ENCODE data around the gene RND1. TPM values are rescaled to one million over a fixed set of nuclear protein-coding genes. Genes with fewer than 3 reads are reported as not detected.

The RND1 gene
- total and polyA plus RNA-seq, 2 of the 13 experiments (the other 11 are each of a cell fraction or from before 2014, with no cell fraction given), result 1.8 to 1.9 TPM

DNA sequence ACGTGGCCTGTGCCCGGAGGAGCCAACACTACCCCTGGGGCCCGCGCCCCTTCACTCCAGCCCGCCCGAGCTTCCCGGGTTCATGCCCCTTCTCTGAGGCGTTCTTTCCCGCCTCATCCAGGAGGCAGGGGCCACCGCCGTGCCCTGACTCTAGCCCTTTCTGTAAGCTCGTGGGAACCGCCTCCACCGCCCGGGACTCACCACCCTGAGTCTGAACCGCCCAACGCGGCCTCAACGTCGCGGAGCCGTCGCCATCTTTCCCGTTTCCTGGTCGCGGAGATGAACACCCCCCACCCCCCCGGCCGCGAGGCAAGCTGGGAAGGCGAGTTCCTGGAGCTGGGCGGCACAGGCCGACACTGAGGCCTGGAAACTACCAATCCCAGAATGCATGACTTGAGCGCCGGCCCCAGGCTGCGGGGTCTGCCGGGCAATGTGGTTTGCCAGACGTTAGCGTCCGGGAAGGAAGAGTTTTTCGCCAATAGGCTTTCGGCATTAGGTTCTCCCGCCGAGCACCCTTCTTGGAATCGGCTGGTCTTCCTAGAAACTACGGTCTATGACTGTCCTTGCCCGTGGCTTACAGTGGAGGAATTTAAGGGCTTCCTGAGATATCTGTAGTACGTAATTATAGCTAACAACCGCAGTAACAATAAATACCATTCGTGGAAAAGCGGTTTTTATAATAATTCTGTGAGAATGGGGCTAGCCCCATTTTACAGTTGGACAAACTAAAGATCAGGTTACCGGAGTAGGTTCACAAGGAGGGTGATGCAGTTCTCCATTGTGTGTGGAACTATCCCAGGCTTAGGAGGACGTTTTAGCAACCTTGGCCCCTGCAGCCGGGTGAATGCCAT lies 13.6 kb downstream of the RND1 start, which contains the start of gene DDX23:
Gene DDX23 (minus strand): TSS at position 281 of the 851 bp plus-strand sequence. CDS start 6,381 bp downstream, outside the sequence.
- TSS peak; percentile 60 for BruUV-seq (replicated peaks)
- no peak for TF ChIP-seq ZNF616 (CRISPR knock-in tag; IDR thresholded peaks at IDR 0.05; ENCODE audit: low read depth)
- TF ChIP-seq NPAS2 (CRISPR knock-in tag; IDR thresholded peaks at IDR 0.05; ENCODE audit: borderline replicate concordance), result no peak
- no peak; the same call in 1 of the 2 replicates for TF ChIP-seq ZNF510 (CRISPR knock-in tag; IDR thresholded peaks at IDR 0.05; ENCODE audit: low read depth)
- TF ChIP-seq ZNF335 (CRISPR knock-in tag; IDR thresholded peaks at IDR 0.05), result peak; percentile 47; the same call in 1 of the 2 replicates
- peak; percentile 53; the same call in 1 of the 2 replicates for TF ChIP-seq ARHGAP35 (CRISPR knock-in tag; IDR thresholded peaks at IDR 0.05; ENCODE audit: borderline replicate concordance)
- TF ChIP-seq ZBTB34 (CRISPR knock-in tag; IDR thresholded peaks at IDR 0.05), result peak; percentile 66; the same call in 1 of the 2 replicates
- TF ChIP-seq LCORL (IDR thresholded peaks at IDR 0.05), result no peak
- no peak for TF ChIP-seq LCORL (CRISPR knock-in tag; IDR thresholded peaks at IDR 0.05)
- no peak for TF ChIP-seq FOXA1 (IDR thresholded peaks at IDR 0.05)
- no peak for TF ChIP-seq FOXA1 (CRISPR knock-in tag; IDR thresholded peaks at IDR 0.05)
- TF ChIP-seq ZNF670 (CRISPR knock-in tag; IDR thresholded peaks at IDR 0.05; ENCODE audit: borderline replicate concordance), result peak; percentile 98
- TF ChIP-seq MIXL1 (CRISPR knock-in tag; IDR thresholded peaks at IDR 0.05), result peak; percentile 50; the same call in 1 of the 2 replicates
- TF ChIP-seq ZKSCAN1 (IDR thresholded peaks at IDR 0.05; ENCODE audit: low read length), result no peak
- TF ChIP-seq MLXIP (CRISPR knock-in tag; IDR thresholded peaks at IDR 0.05; ENCODE audit: borderline replicate concordance), result no peak
- TF ChIP-seq NR1H2 (CRISPR knock-in tag; IDR thresholded peaks at IDR 0.05; ENCODE audit: borderline replicate concordance, low read depth), result no peak
- no peak for TF ChIP-seq EZH2 (conservative IDR thresholded peaks at IDR 0.05; ENCODE audit: low read depth, low read length)
- TF ChIP-seq ADNP (CRISPR knock-in tag; IDR thresholded peaks at IDR 0.05), result no peak
- TF ChIP-seq ZNF414 (CRISPR knock-in tag; IDR thresholded peaks at IDR 0.05), result 0 out of 2 replicates have a peak, but pooled peaks have one; percentile 34
- TF ChIP-seq ZNF501 (CRISPR knock-in tag; IDR thresholded peaks at IDR 0.05), result peak; percentile 75; the same call in 1 of the 2 replicates
- no peak for TF ChIP-seq HHEX (CRISPR knock-in tag; IDR thresholded peaks at IDR 0.05)

More for the DNA sequence above, 13.6 kb downstream of the RND1 start, which contains the start of gene DDX23:
- peak within 1 kb of the TSS; percentile 97 for H2AFZ ChIP-seq (ENCODE audit: low read length)
- peak within 1 kb of the TSS; percentile 75 for H3K27ac ChIP-seq (ENCODE audit: extremely low read length, insufficient read depth, low read length)
- FAIRE-seq (peak; percentile 81), DNase-seq (ENCODE audit: low spot score) (peak; percentile 92), ATAC-seq (peak; percentile 99)
- CTCF ChIA-PET (ENCODE audit: low intra/inter-chr PET ratio, low total read pairs), result interaction anchor here (0.6 to 3.9 kb wide), 5 partner anchors 35 to 85 kb away, joined by 3 to 64 read pairs (median 16); no protein-coding TSS in a partner anchor
- H3K36me3 ChIP-seq (replicated peaks in 1 of 2; ENCODE audit: control insufficient read depth in 1 of 2, insufficient read depth in 2 of 2, low read length in 2 of 2), result no peaks in the 10 kb centered on the region; a peak in 1 of 5 replicates
- peak within 1 kb of the TSS; percentile 96 to 98 (median 98) for H3K4me3 ChIP-seq (replicated peaks in 1 of 3; ENCODE audit: insufficient read depth in 1 of 3, low read depth in 2 of 3, low read length in 3 of 3)
- H3K79me2 ChIP-seq (ENCODE audit: insufficient read depth, low read length), result peaks cover 29% of the 10 kb centered on the region
- no peaks in the 10 kb centered on the region; a peak in 2 of 5 replicates for H3K27me3 ChIP-seq (ENCODE audit: control insufficient read depth in 1 of 2, insufficient read depth in 2 of 2, low read length in 2 of 2)
- intact Hi-C loops (cut with micrococcal nuclease; ENCODE audit: unreplicated experiment), result loop anchor here (1.0 kb wide), 1 partner anchor 13 kb away; the partner anchor contains the start of gene RND1
- peak within 1 kb of the TSS; percentile 95 for H3K9ac ChIP-seq (ENCODE audit: insufficient read depth, low read depth, low read length)
- POLR2A ChIA-PET, result interaction anchor here (0.6 to 8.2 kb wide), 16 partner anchors 13 to 278 kb away, joined by 3 to 115 read pairs (median 7); partner anchors contain the start of genes ADCY6, ARF3 and RND1
- H4K20me1 ChIP-seq (ENCODE audit: insufficient read depth, low read length), result no peaks in the 10 kb centered on the region; the same call in 1 of the 2 replicates
- H3K4me1 ChIP-seq (ENCODE audit: insufficient read depth, low read length), result peaks cover 18% of the 10 kb centered on the region
- in situ Hi-C loops (cut with HindIII; ENCODE audit: extremely low pct_ligation_motif_present, low pct_unique_long_range_greater_than_20kb), result loop anchor here (5.0 kb wide), 2 partner anchors 35 to 85 kb away; no protein-coding TSS in a partner anchor
- H3K4me2 ChIP-seq (ENCODE audit: low read depth, low read length), result peak within 1 kb of the TSS; percentile 94
- WGBS (ENCODE audit: low lambda C conversion rate), result under 1% methylated on average over 15 of the region's 53 CpGs
- no peaks in the 10 kb centered on the region for H3K9me3 ChIP-seq (ENCODE audit: low read length)

All from HepG2 (cell line).